GM18858 (cell line): ENCODE measurements around the gene MEOX2.

Experiments
- ATAC-seq: cut with Tn5 transposase; IDR thresholded peaks from one replicate; pipeline ENCODE4 v1.9.1; 2021; ENCODE audit not compliant: unreplicated experiment

Gene MEOX2

DNA sequence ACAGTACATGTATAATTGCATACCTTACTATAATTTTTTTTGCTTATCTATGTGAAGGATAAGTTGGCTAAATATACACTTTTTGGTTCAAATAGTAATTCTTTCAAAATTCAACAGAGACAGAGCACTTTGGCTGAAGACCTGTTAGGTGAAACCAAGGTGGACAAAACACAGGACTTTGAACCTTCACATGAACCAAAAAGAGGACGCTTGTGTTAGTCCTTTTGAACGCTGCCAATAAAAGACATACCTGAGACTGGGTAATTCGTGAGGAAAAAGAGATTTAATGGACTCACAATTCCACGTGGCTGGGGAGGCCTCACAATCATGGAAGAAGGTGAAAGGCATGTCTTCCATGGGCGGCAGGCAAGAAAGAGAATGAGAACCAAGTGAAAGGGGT, 120.0 kb downstream of the MEOX2 start:
- ATAC-seq = no peak

DNA sequence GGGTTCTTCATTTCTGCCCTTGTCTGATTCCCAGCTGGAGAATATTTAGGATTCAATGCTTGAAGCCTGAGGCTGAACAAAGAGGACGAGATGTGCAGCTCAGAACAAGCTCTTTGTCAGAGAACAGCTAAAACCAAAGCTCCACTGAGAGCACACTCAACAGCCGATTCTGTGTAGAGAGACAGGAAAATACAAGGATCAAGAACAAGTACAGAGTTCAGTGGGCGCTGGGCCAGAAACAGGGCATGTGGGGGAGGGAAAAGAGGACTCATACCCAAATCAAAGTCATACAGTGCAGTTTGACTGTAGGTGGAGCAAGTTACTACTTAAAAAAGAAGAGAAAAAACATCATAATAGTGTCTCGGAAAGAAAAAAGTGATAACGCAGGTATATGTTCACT, 124.6 kb downstream of the MEOX2 start, which contains the start of gene AGMO:
Gene AGMO, minus strand, starts transcription at position 181 of the 400 bp plus-strand sequence.
- no peak for ATAC-seq
